Measurements from ENCODE around the gene SYTL3. TPM values are rescaled to one million over a fixed set of nuclear protein-coding genes. Genes with fewer than 3 reads are reported as not detected.

The SYTL3 gene
- total and polyA plus RNA-seq, 9 of the 15 experiments (the other 6 are each of a cell fraction or from before 2014, with no cell fraction given), result 0.04 to 0.46 (median 0.17) TPM; not detected in 1

- TF ChIP-seq RAD21 (CRISPR knock-in tag; conservative IDR thresholded peaks at IDR 0.05 in 1 of 2, IDR thresholded peaks at IDR 0.05 in 1 of 2) (no peak), MTF1 (CRISPR knock-in tag; IDR thresholded peaks at IDR 0.05; ENCODE audit: borderline replicate concordance) (0 out of 2 replicates have a peak, but pooled peaks have one; percentile 23), ZBTB5 (IDR thresholded peaks at IDR 0.05) (no peak), CREB5 (CRISPR knock-in tag; IDR thresholded peaks at IDR 0.05) (no peak), DEAF1 (CRISPR knock-in tag; IDR thresholded peaks at IDR 0.05) (no peak), ZNF436 (CRISPR knock-in tag; IDR thresholded peaks at IDR 0.05) (no peak), NR2C1 (IDR thresholded peaks at IDR 0.05) (0 out of 2 replicates have a peak, but pooled peaks have one; percentile 34), NR2C1 (tag; IDR thresholded peaks at IDR 0.05) (peak; percentile 55; the same call in 1 of the 2 replicates), TFE3 (CRISPR knock-in tag; IDR thresholded peaks at IDR 0.05) (peak; percentile 81), ZNF277 (CRISPR knock-in tag; IDR thresholded peaks at IDR 0.05; ENCODE audit: borderline replicate concordance) (no peak), ZNF316 (IDR thresholded peaks at IDR 0.05) (no peak), ZC3H11A (IDR thresholded peaks at IDR 0.05; ENCODE audit: low read depth, low read length) (no peak), ZNF12 (CRISPR knock-in tag; IDR thresholded peaks at IDR 0.05) (no peak), ETV1 (tag; conservative IDR thresholded peaks at IDR 0.05; ENCODE audit: low read depth) (no peak), VEZF1 (CRISPR knock-in tag; IDR thresholded peaks at IDR 0.05) (peak; percentile 45), ATF7 (IDR thresholded peaks at IDR 0.05) (no peak)
Observed at GRCh38 chr6:158715330-158716311, 65.8 kb downstream of the SYTL3 start (continued).

All from K562 (cell line).